ENCODE data around the gene MAD1L1. TPM values are rescaled to one million over a fixed set of nuclear protein-coding genes. Genes with fewer than 3 reads are reported as not detected.
"Not testable (repeated sequence)": the region's sequence is repeated elsewhere in the genome, so short reads cannot be mapped to it uniquely, and the experiment has no call there.

Gene MAD1L1
- total RNA-seq, 1 experiment from 2014 or later, result 78.6 TPM

DNA sequence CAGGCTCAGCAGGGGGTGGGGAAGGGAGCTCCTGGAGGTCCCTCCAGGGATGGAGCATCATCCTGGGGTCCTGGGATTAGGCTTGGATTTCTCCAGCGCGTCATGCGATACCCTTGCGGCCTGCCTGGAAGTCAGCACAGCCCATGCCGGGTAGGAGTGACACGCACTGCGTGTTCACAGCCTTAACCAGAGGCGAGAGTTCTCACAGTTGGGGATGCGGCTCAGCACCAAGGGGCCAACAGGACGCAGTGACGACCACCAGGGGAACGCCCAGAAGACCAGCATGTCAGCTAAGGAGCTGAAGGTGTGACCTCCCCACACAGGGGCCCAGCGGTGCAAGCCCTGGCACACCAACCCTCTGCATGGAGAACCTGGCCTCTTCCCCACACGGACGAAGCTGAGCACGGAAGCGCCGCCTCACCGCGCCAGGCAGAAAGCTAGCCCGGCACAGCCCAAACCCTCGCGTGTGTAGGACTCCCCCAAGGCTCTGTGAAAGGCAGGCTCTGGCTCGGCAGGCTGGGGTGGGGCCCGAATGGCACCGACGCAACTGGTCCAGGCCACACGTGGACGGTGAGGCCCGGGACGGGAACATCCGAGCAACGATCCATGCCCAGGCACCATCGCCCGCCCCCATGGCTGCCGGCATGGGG, 364.1 kb downstream of the MAD1L1 start:
- DNase-seq (ENCODE audit: low read depth), result no peak

DNA sequence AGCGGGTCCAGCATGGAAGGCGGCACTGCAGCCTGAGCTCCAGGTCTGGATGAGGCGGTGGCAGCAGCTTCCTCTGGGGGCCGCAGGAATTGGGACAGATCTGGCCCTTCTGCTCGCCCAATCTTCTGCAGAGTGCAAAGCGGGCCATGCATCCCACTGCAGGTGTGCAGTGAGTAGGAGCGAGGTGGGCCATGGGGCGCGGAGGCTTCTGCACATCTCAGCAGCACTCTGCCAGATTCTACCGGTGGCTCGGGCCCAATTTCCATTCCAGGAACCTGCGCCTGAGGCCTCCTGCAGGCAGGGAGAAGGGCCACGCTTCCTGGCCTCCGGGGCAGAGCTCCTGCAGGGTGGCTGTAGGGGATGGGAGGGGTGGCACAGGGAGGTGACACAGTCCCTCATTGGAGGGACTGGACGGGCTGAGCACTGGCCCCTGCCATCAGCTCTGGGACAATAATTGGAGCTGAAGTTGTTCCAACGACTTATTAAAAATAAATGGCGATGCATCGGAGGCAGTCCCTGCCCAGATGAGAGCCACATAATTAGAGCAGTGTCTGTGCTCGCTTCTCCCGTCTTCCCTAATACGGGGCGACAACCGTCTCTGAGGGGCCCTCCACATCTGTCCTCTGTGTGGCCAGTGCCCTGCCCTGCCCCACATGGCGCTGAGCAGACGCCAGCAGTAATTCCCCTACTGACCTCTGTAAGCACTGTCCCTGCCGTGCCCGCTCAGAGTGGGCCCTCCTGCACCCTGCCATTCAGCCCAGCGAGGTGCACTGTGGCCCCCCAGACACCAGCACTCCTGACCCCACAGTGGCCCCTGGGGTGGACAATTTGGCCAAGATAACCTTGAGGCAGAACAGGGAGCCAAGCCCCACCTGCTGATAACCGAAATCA, 365.1 kb downstream of the MAD1L1 start:
- no peak for DNase-seq (ENCODE audit: low read depth)

DNA sequence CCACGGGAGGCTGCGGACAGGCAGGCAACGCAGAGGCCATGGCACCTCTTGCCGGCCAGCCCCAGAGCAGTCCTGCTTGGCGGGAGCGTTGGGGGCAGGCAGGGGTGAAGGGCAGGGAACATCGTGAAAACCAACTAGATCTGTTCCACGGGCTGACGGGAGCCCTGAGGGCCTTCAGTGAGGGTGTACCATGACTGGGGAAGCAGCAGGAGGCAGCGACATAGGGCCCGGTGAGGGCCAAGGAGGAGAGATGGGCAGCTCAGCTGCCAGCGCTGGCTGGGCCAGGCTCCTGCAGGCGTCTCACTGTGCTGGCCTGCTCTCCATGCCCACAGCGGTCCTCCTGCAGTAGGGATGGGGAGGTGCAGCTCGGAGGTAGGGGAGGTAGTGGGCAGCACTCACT, 366.1 kb downstream of the MAD1L1 start:
- DNase-seq (ENCODE audit: low read depth), result no peak

DNA sequence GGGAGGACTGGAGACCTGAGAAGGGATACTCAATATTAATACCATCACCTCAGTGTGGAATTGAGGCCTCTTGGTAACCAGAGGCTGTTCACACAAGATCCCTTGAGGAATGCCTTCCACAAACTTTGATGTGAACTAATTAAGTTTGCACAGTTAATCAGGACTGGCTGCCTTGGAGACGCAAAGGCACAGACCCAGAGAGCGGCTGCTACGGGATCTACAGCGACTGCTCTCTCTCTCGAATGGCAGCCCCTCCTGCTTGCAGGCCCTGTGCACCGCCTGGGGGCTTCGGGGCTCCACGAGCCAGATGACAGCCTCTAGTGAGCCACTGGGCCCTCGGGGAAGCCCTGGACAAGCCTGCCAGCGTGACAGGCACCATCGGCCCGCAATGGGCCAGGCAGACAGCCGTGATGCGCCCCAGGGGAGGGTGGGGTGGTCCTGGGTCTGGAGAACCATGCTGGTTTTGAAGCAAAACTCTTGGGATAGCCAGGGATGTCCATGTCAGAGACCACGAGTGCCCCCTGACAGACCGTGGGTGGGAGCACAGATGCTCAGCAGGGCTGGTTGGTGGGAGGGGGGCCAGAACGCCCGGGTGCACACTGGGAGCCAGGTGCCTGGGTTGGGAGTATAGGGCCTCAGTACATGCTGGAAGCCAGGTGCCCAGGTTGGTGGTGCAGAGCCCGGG, 367.0 kb downstream of the MAD1L1 start:
- DNase-seq (ENCODE audit: low read depth), result no peak

DNA sequence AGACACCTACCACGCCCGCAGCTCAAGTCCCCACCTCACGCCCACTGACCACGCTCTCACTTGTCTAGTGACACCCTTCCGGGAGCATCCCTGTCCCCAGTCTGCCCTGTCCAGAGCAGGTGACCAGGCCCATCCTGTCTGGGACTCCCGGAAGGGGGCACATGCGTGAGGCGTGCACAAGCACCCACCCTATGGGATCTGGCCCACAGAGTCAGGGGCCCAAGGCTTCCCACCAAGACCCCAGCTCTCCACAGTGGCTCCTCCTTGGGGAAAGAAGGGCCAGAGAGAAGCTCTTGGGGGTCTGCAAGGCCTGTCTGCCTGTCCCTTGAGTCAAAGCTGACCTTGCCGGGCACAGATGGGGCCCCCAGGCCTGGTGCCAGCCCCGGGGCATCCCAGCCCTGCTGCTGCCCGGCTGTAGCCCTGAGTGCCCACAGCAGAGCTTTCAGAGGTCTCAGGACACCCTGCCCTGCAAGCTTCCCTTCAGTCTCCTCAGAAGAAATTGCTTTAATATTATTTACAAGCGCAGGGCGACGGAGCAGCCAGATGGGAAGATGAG, 367.7 kb downstream of the MAD1L1 start:
- DNase-seq (ENCODE audit: low read depth), result no peak

DNA sequence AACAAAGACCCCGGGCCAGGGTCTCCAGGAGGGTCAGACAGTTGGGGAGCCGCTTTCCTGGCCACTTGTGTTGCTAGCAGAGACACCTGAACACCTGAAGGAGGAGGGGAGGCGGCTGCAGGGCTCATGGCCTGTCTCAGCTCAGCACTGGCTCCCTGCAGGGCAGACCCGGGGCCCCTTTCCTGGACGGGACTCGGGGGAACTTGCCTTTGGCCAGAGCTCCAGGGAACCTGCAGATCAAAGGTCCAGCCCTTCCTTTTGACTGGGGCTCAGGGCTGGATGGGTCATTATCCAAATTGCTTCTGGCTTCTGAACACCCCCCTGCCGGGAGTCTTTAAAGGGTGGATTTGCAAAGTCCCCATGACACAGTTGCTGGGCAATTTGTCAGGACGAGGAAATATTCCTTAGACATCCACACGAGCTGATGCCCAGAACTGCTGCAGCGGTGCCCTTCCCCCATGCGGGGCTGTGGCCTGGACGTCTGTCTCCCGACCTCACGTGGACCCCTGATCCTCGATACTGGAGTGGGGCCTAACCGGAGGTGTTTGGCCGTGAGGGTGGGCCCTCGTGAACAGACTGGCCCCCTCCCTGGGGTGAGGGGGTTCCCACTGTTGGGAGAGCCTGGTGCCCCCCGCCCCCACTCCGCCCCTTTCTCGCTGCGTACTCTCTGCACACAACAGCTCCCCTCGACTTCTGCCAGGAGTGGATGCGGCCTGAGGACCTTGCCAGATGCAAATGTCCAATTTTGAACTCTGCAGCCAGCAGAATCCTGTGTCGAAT, 368.4 kb downstream of the MAD1L1 start:
- no peak for DNase-seq (ENCODE audit: low read depth)

DNA sequence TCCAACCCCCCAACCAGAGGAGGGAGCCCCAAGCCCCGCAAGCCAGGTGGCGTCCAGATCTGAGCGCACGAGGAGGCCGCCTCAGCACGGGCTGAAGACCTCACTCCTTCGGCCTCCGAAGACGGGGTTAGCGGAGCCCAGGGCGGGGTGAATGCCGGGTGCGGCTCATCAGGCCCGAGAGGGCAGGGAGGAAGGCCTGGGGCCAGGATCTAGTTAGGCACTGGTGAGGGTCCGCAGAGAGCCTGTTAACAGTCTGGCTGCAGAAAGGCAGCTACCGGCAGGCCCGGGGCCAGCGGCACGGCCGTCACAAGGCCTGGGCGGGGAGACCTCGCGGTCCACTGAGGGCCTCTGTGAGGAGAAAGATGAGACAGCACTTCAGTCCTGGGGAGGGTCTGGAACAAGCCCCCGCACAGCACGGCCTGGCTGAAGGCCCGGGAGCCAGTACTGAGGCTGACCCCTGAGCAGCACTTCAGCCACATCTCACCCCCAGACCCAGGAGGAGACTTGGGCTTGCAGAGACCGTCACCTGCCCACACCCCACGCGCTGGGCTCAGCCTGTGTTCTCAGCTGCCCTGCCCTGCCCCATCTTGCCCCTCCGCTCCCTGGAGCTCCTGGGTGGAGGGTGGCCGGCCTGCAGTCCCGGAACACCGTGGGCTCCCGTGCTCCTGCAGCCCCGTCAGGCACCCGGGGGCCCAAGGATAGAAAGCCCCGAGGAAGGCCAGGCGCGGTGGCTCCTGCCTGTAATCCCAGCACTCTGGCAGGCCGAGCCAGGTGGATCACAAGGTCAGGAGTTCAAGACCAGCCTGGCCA, 369.4 kb downstream of the MAD1L1 start:
- DNase-seq (ENCODE audit: low read depth), result no peak

DNA sequence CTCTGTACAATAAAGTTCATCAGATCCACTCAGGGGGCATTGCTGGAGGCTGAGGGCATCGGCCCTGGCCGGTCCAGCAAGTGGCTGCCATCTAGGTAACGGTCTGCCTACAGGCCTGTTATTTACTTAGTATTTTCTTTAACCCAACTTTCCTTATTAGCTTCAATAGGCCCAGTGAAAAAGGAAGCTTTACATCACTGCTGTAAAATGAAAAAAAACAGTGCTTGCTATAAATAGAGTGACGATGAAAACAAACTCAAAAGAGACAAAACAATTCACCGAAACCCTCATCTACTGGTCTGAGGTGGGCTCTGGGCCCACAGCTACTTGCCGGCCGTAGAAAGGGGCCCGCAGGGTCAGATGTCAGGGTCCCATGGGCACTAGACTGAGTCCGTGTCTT, 370.2 kb downstream of the MAD1L1 start:
- no peak for DNase-seq (ENCODE audit: low read depth)

DNA sequence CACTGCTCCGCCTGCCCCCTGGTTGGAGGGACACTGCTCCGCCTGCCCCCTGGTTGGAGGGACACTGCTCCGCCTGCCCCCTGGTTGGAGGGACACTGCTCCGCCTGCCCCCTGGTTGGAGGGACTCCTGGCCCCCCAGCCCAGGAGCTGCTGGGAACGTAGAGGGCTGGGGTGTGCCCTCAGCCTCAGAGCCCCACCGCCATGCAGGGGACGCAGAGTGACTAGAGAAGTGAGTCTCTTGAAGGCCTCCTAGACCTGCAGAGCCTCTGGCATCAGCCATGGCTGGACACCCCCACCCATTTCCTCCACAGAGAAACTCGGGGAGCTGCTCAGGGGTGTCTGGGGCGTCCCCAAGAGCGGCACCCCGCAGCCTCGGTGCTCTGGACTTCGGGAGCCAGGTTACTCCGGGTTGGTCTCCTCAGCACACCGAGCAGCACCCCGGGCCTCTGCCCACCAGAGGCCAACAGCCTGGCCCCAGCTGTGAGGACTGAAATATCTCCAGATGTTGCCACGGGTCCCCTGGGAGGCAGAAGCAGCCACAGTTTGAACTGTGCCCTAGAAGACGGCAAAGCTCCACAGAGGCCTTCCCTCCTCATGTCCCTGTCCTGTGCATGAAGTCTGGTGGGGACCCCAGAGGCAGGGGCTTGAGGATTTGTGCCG, 370.8 kb downstream of the MAD1L1 start:
- DNase-seq (ENCODE audit: low read depth), result no peak

DNA sequence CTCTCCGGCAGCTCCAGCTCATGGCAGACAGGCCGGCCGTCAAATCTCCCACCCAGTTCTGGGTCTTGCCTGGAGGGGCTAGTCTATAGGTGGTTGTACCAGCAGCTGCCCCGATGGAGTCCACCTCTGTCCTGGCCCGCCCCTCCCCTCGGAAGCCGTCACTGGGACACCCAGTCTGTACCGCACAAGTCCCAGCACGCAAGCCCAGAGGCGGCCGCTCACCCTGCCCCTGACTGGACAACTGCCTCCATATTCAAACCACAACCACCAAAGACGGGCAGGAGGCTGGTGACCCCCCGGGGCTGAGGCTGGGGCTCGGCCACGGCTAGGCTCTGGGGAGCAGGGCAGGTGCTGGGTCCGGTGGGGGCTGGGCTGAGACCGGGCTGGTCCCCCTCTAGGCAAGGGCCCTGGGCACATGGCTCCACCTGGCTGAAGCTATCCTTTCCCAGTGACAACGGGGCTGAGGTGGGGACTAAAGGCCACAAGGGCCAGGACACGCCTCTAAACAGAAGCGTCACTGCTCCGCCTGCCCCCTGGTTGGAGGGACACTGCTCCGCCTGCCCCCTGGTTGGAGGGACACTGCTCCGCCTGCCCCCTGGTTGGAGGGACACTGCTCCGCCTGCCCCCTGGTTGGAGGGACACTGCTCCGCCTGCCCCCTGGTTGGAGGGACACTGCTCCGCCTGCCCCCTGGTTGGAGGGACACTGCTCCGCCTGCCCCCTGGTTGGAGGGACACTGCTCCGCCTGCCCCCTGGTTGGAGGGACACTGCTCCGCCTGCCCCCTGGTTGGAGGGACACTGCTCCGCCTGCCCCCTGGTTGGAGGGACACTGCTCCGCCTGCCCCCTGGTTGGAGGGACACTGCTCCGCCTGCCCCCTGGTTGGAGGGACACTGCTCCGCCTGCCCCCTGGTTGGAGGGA, 371.6 kb downstream of the MAD1L1 start:
- not testable (repeated sequence) for DNase-seq (ENCODE audit: low read depth)

DNA sequence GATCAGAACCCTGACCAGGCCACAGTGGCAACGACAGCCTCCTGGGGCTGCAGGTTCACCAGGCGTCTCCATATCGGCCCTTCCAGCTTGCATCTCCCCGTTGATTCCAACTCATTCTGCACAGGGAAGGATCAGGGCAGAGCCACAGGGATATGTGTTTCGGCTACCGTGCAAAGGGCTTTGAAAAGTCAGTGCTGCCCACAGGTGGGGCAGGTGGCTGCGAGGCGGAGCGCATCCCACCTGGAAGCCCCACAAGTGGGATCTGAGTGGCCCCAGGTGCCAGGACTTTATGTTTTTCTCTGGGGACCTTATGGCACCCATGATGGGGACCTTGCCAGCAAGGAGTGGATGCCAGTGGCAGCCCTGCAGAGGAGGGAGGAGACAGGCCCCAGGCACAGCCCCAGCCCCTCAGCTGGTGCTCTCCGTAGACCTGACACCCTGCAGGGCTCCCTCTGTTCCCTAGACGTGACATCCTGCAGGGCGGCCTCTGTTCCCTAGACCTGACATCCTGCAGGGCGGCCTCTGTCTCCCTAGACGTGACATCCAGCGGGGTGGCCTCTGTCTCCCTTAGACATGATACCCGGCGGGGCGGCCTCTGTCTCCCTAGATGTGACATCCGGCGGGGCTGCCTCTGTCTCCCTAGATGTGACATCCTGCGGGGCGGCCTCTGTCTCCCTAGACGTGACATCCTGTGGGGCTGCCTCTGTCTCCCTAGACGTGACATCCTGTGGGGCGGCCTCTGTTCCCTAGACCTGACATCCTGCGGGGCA, 373.3 kb downstream of the MAD1L1 start:
- no peak for DNase-seq (ENCODE audit: low read depth)

DNA sequence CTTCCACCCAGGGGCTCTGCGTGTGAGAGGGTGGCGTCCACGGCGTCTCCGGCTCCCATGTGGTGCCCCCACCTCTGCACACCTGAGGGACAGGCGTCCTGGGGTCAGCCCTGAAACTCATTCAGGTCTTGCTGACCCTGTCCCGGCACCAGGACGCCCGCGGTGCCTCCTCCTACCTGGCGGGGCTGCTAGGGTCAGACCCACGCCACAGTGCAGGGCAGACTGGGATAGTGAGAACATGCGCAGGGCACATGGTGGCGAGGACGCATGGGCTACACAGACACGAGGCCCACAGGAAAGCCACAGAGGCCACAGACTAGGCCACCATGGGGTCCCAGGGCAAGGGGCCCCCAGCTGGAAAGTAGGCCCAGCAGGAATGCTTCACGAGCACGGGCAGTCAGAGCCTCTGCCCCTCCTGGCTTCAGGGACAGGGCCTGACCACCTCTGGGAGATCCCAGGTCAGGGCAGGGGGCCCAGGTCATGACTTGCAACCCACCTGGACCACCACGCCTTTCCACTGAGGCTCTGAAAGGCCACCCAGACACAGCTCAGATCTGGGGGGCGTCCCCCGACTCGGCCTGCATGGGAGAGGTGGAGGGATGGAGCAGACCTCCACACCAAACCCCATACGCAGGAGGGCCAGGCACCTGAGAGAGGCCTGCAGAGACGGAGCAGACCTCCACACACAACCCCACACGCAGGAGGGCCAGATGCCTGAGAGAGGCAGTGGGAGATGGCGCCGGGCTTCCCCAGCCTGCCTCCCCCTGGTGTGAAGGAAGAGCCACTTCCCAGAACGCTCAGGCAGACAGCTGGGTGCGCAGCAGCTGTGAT, 374.1 kb downstream of the MAD1L1 start:
- DNase-seq (ENCODE audit: low read depth), result no peak

DNA sequence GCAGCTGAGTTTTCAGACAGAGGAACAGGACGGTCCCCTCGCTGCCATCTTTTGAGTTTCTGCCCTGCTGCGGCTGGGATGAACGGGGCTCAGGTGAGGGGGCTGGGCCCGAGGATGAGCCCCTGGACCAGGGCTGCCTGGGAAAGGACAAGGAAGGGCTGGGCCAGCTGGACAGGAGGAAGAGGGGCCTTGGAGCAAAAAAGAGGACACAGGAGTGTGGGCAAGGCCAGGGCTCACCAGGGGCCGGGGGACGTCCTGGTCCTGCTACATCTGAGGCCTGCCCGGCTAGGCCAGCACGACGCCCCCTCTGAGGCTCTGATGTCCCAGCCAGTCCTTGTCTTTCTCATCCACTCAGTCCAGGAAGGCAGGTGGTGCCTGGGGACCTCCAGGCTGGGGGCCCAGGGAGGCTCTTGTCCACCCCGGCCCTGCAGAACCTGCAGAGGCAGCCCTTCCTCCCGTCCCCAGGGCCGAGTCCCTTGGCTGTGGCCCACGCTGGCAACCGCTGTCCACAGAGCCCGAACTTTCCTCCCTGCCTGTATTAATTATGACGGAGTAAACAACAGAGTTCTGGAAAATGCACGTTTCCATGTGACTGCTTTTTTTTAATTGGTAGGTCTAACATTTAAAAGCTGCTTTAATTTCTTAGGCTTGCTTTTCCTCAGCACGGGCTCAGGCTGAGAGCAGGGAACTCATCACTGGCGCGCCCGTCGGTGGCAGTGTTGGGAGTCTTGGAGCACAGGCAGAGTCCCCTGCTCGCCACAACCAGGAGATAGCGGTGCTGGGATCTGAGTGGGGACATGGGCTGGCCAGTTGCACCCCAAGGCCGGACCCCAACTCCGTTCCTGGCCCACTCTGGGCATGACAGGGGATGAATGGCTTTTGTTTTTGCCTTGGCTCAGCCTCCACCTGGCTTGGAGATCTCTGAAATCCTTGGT, 375.0 kb downstream of the MAD1L1 start:
- no peak for DNase-seq (ENCODE audit: low read depth)

DNA sequence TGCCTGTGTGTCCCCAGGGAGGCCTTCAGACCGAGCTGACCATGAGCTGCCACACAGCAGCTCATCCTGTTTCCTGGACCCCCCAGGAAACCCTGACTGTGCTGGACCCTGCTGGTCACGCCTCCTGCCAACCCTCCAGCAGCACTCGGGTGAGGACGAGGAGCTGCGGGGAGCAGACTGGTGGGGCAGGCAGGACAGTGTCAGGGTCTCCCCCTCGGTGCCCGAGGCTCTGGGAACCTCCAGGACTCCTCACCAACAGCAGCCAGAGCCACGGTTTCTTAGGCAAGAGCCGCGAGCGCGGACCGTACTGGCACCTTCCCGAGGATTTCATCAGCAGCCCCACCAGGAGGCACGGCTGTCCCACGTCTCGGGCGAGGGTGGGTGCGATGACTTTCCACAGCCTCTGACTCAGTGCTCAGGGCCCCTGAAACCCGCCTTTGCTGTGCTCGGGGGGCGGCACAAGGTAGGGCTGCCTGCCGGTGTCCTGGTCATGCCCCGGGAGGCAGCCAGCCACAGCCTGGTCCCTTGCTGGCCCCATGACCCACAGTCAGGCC, 375.8 kb downstream of the MAD1L1 start:
- no peak for DNase-seq (ENCODE audit: low read depth)

DNA sequence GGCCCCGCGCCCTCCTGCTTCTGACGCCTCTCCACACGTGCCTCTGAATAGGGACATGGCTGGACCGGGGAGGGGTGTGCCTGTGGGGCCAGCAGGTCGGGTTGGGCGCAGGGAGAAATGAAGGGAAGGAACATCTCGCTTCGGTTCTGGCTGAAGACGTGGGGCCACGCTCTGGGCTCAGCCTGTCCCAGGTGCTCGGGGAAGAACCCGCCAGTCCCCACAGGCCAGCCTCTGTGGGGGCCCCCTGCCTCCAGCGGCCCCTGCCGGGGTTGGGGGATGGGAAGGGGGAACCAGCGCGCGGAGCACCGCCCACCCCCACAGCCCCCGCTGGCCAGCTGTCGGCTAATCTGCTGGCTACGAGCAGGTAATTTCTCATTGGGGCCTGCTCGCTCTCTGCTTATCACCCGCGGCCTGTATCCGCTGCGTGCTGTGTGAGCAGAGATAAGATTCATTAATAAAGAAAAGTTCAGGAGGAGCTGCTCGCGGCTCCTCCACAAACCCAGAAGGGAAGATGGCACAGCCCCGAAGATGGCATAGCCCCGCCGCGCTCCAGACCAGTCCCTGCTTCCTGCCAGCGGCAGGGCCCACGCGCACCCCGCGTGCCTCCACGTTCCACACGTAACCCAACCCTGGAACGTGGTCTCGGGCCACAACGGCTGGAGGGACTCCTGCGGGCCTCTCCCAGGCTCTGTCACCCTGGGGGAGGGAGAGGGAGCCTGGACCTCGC, 376.4 kb downstream of the MAD1L1 start:
- DNase-seq (ENCODE audit: low read depth), result no peak

Data from LHCN-M2 (cell line).